GM18951 (cell line): ENCODE measurements around the gene LRRC8B.

ENCODE experiments used
- POLR2A ChIP-seq: IDR thresholded peaks from 4 replicates; pipeline ENCODE4 v1.6.1; 2011; ENCODE audit warnings: mild to moderate bottlenecking; ENCODE audit not compliant: insufficient read length, insufficient read depth; ENCODE audit errors: extremely low read depth
- in situ Hi-C: fragments of 300-500 bp; cut with MboI; formaldehyde crosslinking; loops from one replicate; pipeline ENCODE4 v1.12.0; 2022; ENCODE audit warnings: low sequenced_read_pairs, mixed read lengths, inconsistent platforms; ENCODE audit not compliant: unreplicated experiment

Gene LRRC8B

GRCh38 chr1:89524369-89525168 lies at the start of gene LRRC8B:
Gene LRRC8B, plus strand, starts transcription at chr1:89524829. Its CDS starts 57,822 bp downstream, at chr1:89582651.
- in situ Hi-C loops: no loop called here
- TF ChIP-seq POLR2A: peak; percentile 68

- TF ChIP-seq POLR2A: no peak
- in situ Hi-C loops: loop anchor here (25.0 kb wide), 1 partner anchor 287 kb away; no protein-coding TSS in a partner anchor
Measured at GRCh38 chr1:89475269-89475668, 49.4 kb upstream of the LRRC8B start.

GRCh38 chr1:89476072-89476471 lies 48.6 kb upstream of the LRRC8B start:
- no peak for TF ChIP-seq POLR2A
- in situ Hi-C loops: loop anchor here (25.0 kb wide), 1 partner anchor 286 kb away; no protein-coding TSS in a partner anchor

- no peak for TF ChIP-seq POLR2A
- in situ Hi-C loops: loop anchor here (25.0 kb wide), 1 partner anchor 279 kb away; no protein-coding TSS in a partner anchor
Measured at GRCh38 chr1:89483010-89483756, 41.4 kb upstream of the LRRC8B start.

- in situ Hi-C loops: loop anchor here (25.0 kb wide), 1 partner anchor 279 kb away; no protein-coding TSS in a partner anchor
- no peak for TF ChIP-seq POLR2A
Measured at GRCh38 chr1:89483757-89484077, 40.9 kb upstream of the LRRC8B start.

GRCh38 chr1:89484092-89485038 lies 40.3 kb upstream of the LRRC8B start:
- no peak for TF ChIP-seq POLR2A
- in situ Hi-C loops: loop anchor here (25.0 kb wide), 1 partner anchor 278 kb away; no protein-coding TSS in a partner anchor

GRCh38 chr1:89487972-89488371 lies 36.7 kb upstream of the LRRC8B start:
- no peak for TF ChIP-seq POLR2A
- in situ Hi-C loops: loop anchor here (25.0 kb wide), 1 partner anchor 274 kb away; no protein-coding TSS in a partner anchor

GRCh38 chr1:89489047-89489729 lies 35.4 kb upstream of the LRRC8B start:
- no peak for TF ChIP-seq POLR2A
- in situ Hi-C loops: loop anchor here (25.0 kb wide), 1 partner anchor 273 kb away; no protein-coding TSS in a partner anchor

GRCh38 chr1:89490389-89490788 lies 34.2 kb upstream of the LRRC8B start:
- in situ Hi-C loops: loop anchor here (25.0 kb wide), 1 partner anchor 272 kb away; no protein-coding TSS in a partner anchor
- TF ChIP-seq POLR2A: no peak

- TF ChIP-seq POLR2A: no peak
- in situ Hi-C loops: loop anchor here (25.0 kb wide), 1 partner anchor 263 kb away; no protein-coding TSS in a partner anchor
Measured at GRCh38 chr1:89499320-89499719, 25.3 kb upstream of the LRRC8B start.

GRCh38 chr1:89502042-89502441 lies 22.6 kb upstream of the LRRC8B start:
- in situ Hi-C loops: no loop called here
- no peak for TF ChIP-seq POLR2A

- in situ Hi-C loops: no loop called here
- no peak for TF ChIP-seq POLR2A
Measured at GRCh38 chr1:89502895-89503294, 21.7 kb upstream of the LRRC8B start.
